Activated CD8-positive, alpha-beta memory T cell treated with anti-CD3 and anti-CD28 coated beads for 24 hours (primary cell): ENCODE data around the gene AP5B1.
"Not testable (repeated sequence)": the region's sequence is repeated elsewhere in the genome, so short reads cannot be mapped to it uniquely, and the experiment has no call there.

Experiments
- DNase-seq: peaks from one replicate; pipeline ENCODE4 v3.0.0-alpha.2; 2020

Gene AP5B1

DNA sequence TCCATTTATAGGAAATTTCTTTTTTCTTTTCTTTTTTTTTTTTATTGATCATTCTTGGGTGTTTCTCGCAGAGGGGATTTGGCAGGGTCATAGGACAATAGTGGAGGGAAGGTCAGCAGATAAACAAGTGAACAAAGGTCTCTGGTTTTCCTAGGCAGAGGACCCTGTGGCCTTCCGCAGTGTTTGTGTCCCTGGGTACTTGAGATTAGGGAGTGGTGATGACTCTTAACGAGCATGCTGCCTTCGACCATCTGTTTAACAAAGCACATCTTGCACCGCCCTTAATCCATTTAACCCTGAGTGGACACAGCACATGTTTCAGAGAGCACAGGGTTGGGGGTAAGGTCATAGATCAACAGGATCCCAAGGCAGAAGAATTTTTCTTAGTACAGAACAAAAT lies 18.6 kb downstream of the AP5B1 start:
- DNase-seq, result not testable (repeated sequence)

DNA sequence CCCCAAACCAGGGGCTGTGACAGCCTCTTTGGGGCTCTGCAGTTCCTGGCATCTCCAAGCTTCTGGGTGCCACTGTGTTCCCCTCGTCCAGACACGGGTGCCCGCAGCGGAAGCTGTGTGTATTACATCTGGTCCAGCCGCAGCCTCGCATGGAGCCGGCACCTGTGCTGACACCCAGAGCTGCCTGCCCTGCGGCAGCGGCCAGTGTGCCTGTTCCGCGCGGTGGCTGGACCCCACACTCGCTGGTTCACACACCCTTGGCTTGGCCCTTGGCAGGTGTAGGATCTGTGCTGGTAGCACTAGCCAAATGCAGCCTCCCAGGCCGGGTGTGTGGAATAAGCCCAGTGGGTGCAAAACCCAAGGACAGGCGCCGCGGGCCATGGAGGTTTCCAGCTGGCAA lies 35.7 kb downstream of the AP5B1 start:
- no peak for DNase-seq

DNA sequence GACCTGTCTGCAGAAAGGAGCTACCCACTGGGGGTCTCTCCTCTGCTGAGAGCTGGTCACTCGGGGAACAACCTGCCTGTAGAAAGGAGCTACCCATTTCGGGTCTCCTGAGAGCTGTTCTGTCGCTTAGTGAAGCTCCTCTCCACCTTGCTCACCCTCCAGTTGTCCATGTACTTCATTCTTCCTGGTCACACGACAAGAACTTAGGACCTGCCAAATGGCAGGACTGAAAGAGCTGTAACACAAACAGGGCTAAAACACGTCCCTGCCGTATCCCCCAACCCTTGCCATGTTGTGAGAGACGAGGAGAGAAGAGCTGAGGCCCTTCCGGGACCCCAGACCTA lies 36.1 kb downstream of the AP5B1 start:
- no peak for DNase-seq

DNA sequence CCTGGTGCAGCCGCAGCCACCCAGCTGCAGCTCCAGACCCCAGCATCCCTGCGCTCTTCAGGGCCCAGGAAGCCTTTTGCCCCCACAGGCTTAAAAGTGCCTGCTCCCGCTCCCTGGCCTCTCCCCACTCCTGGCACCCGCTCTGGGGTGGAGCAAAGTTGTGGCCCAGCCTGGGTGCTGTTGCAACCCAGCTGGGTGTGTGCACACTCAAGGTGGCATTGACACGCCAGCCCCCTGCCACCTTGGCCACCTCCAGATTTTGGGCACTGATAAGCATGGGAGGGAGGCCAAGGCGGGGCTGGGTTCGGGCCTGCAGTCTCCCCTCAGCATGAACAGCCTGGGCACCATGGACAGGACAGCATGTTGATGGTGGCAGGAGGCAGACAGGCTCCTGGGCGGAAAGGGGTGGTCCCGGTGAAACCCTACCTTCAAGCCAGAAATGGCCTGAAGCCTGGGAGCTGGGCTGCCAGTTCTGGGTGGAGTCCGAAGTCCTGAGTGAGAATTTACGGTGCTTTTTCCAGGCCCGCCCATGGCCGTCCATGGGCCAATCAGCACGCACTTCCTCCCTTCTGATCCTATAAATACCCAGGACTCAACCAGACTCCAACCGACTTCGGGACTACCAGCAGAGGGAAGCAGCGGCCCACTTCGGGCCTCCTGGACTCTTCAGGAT lies 36.6 kb downstream of the AP5B1 start:
- DNase-seq, result no peak

DNA sequence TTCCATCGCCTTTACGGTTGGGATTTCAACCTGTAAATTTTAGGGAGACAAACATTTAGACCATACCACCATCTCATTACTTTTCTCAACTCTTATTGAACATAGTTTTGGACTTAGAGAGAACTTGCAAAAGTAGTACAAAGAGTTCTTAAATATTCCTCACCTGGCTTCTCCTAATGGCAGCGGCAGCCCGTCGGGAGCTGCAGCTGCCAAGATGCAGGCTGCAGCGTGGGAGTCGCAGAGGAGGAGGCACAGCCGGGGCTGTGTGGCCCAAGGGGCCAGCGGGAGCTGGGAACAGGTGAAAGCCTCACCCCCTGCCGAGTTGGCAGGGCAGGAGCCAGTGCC lies 37.1 kb downstream of the AP5B1 start:
- DNase-seq, result no peak

DNA sequence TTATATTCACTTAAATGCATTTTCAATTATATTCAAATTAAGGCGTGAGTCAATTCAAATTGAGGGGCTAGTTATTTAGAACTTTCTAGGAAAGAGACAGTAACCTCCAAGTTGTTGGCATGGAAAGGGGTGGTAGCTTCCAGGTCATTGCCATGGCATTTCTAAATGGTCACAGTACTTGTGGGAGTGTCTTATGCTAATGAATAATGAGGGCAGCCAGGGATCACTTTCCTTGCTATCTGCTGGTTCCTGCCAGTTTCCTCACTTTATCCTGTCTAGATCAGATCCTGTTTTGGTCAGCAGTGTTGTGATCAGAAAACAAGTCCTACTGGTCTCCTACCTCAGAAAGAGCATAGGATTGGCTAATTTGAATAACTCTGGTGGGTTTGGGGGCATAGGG lies 38.4 kb downstream of the AP5B1 start:
- DNase-seq, result no peak

DNA sequence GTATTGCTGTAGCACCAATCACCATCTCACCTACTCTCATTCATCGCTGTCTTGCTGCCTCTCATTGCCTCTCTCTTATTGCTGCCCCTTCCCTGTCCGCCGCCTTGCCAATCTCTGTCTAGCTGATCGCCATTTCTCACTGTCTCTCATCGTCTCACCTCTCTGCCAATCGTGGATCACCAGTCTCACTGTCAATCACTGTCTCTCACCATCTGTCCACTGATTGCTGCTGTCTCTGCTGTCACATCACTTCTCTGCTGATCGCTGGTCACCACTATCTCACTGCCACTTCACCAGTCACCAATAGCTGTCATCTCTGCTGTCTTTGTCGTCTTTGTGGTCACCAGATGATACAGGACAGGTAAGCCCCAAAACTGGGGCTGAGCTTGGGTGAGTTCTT lies 39.6 kb downstream of the AP5B1 start:
- no peak for DNase-seq

DNA sequence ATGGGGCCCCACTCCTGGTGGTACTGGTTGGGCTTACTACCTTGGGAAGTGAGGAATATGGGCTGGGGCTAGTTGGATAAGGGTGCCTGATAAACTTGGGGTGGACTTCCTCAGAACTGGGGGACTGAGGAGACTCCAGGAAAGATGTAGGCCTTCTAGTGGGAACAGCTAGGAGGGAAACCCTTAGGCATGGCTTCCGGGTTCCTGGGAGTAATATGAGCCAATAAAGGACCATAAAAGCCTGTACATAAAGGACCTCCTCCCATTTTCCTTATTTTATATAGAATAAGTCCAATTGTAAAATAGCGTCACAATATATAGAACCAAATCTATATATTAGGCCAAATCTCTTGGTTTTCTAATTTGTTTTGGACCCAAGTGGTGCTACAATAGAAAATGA lies 41.8 kb downstream of the AP5B1 start:
- no peak for DNase-seq

DNA sequence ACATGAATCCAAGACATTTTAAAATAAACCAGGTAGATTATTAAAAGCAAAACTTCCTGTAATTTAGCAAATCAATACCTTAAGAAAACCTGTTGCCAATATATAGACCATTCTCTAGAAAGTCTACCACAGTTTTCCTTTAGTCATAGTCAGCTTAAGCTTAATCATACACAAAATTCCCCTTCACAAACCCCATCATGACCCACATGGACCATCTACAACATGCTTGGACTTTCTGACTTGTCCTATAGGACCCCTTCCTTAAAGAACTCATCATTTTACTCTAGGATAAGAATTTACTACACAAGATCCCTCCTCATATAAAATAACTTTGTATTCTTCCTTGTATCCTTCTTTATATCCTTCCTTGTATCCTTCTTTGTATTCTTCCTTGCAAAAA lies 44.0 kb downstream of the AP5B1 start:
- no peak for DNase-seq

DNA sequence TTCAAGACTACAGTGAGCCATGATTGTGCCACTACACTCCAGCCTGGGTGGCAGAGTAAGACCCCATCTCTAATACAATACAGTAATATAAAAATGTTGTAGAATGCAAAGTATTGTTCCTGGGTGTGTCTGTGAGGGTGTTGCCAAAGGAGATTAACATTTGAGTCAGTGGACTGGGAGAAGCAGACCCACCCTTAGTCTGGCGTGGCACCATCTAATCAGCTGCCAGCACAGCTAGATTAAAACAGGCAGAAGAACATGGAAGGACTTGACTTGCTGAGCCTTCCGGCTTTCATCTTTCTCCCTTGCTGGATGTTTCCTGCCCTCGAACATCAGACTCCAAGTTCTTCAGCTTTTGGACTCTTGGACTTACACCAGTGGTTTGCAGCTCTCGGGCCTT lies 45.7 kb downstream of the AP5B1 start:
- not testable (repeated sequence) for DNase-seq

DNA sequence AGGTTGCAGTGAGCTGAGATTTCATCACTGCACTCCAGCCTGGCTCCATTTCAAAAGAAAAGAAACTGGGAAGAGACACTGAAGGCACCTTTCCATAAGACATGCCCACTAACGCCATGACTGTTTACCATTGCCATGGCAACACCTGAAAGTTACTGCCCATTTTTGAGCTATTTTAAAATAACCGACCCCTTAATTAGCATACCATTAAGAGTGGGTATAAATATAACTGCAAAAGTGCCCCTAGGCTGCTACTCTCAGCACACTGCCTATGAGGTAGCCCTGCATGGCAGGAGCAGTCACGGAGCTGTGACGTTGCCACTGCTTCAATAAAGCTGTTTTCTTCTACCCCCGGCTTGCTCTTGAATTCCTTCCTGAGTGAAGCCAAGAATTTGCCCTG lies 50.3 kb downstream of the AP5B1 start:
- no peak for DNase-seq

DNA sequence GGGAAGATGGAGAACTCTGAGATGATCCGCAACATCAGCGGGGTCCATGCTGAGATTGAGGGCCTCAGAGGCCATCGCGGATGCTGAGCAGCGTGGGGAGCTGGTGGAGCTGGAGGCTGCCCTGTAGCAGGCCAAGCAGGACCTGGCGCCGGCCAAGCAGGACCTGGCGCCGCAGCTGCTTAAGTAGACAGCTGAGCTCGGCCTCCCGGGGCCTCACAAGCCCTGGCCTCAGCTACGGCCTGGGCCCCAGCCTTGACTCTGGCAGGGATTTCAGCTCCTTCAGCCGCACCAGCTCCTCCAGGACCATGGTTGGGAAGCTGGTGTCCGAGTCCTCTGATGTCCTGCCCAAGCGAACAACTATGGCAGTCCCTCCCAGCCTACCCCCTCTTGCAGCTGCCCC lies 52.9 kb downstream of the AP5B1 start:
- no peak for DNase-seq

DNA sequence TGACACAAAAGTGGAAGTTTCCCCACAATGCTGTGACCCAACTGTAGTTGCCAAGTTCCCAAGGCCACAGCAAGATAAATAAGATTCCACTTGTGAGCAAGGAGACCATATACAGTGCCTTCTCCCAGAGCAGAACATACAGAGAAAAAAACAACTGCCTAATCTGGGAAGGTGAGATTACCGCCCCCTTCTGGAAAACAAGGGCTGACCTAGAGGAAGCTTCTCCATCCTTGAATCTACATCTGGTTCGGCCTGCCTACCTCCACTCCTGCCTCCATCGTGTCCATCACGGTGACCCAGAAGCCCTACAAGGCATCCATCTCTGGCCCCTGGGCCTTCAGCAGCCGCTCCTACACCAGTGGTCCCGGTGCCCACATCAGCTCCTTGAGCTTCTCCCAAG lies 54.1 kb downstream of the AP5B1 start:
- no peak for DNase-seq
